ENCODE results near the gene ALDH16A1. TPM values are rescaled to one million over a fixed set of nuclear protein-coding genes. Genes with fewer than 3 reads are reported as not detected.

Gene ALDH16A1
- total RNA-seq, 4 donors from 2014 or later = 8.0 to 12.6 (median 9.9) TPM

DNA sequence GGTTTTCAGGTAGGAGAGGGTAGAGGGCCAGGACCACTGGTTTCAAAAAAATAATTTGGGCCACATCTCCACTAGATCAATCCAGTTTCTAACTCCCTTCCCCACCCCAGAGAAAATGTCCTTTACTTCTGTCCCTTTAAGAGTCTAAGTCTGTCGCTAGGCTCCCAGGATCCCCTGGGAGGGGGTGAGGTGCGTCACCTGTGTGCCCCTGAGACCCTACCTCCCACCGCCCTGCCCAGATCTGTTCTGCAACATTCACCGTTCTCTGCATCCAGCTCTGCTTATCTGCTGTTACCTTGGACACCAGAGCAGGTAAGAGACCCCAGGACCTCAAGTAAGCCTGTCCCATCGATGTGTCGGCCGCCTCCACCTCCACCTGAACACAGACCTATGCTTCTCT is 27.8 kb upstream of the ALDH16A1 start, which contains the start of gene GFY:
GFY (plus strand) TSS at position 211 of the 400 bp plus-strand sequence. CDS start 1,043 bp downstream, outside the sequence.
- in situ Hi-C loops (cut with MboI; ENCODE audit: low sequenced_read_pairs in 4 of 4) = no loop called here
- TF ChIP-seq POLR2A (IDR thresholded peaks at IDR 0.05) = no peak
- TF ChIP-seq, protein P1, sequence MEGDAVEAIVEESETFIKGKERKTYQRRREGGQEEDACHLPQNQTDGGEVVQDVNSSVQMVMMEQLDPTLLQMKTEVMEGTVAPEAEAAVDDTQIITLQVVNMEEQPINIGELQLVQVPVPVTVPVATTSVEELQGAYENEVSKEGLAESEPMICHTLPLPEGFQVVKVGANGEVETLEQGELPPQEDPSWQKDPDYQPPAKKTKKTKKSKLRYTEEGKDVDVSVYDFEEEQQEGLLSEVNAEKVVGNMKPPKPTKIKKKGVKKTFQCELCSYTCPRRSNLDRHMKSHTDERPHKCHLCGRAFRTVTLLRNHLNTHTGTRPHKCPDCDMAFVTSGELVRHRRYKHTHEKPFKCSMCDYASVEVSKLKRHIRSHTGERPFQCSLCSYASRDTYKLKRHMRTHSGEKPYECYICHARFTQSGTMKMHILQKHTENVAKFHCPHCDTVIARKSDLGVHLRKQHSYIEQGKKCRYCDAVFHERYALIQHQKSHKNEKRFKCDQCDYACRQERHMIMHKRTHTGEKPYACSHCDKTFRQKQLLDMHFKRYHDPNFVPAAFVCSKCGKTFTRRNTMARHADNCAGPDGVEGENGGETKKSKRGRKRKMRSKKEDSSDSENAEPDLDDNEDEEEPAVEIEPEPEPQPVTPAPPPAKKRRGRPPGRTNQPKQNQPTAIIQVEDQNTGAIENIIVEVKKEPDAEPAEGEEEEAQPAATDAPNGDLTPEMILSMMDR (IDR thresholded peaks at IDR 0.05 in 4 of 5, conservative IDR thresholded peaks at IDR 0.05 in 1 of 5) = no peak
- Histone ChIP-seq H3K27me3 (peaks cover 91 to 99% (median 94%) of the 10 kb centered on the region in 3 donors), H3K27ac (no peak within 1 kb of the TSS), H3K4me1 (peaks cover 13 to 29% of the 10 kb centered on the region in 2 donors), H3K36me3 (no peaks in the 10 kb centered on the region), H3K9me3 (no peaks in the 10 kb centered on the region), H3K4me3 (no peak within 1 kb of the TSS)
- intact Hi-C loops (cut with DNase I; ENCODE audit: low total_unique reads) = no loop called here
- ATAC-seq (no peak), DNase-seq (no peak)

DNA sequence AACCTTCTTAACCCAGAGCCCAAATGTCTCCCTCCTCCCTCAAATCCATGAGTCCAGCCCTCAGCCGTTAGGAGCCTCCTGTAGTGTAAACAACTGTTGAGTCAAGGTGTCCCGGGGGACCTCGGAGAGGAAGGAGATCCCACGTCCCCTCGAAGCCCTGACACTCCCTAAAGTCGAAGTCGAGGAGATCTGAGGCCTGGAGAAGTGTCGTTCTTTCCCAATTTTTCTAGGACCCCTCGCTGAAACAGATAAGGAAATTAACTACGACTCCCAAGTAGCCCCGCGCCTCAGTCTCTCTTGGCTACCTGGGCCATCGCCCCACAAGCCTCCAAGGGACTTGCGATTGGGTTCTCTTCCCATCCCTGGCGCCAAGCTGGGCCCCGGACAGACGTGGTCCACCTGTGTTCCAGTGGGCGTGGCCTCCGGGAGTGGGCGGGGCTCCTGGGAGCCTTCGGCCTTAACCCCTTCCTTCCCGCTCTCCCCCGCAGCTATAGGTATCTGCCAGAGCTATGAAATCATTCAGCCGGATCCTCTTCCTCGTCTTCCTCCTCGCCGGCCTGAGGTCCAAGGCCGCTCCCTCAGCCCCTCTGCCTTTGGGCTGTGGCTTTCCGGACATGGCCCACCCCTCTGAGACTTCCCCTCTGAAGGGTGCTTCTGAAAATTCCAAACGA is 27.0 kb upstream of the ALDH16A1 start:
- intact Hi-C loops (cut with DNase I; ENCODE audit: low total_unique reads) (no loop called here), in situ Hi-C loops (cut with MboI; ENCODE audit: low sequenced_read_pairs in 4 of 4) (no loop called here)
- Histone ChIP-seq H3K27ac (no peak overlapping the region), H3K36me3 (no peaks in the 10 kb centered on the region), H3K4me3 (no peak overlapping the region), H3K9me3 (no peaks in the 10 kb centered on the region), H3K4me1 (peaks cover 13 to 26% of the 10 kb centered on the region in 2 donors), H3K27me3 (peaks cover 93 to 96% (median 93%) of the 10 kb centered on the region in 3 donors)
- no peak for DNase-seq
- TF ChIP-seq POLR2A (IDR thresholded peaks at IDR 0.05) = no peak
- TF ChIP-seq, protein P1 (IDR thresholded peaks at IDR 0.05 in 4 of 5, conservative IDR thresholded peaks at IDR 0.05 in 1 of 5) = no peak
- no peak for ATAC-seq

DNA sequence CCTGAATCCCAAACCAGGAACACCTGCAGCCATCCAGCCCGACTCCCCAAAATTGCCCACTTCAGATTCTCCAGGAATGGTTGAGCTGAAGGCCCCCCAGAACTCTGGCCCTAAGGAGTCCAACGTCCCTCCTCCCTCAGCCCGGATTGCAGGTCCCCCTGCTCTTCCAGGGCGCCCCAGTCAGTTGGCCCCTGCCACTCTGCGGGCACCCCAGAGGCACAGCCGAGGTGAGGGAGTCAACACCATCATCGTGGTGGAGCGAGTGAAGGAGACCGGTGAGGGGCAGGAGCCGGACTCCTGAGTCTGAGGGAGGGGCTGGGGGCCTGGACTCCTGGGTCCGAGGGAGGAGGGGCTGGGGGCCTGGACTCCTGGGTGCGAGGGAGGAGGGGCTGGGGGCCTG is 25.7 kb upstream of the ALDH16A1 start:
- Histone ChIP-seq H3K27ac (no peak overlapping the region), H3K9me3 (no peaks in the 10 kb centered on the region), H3K4me1 (peaks cover 12 to 21% of the 10 kb centered on the region in 2 donors), H3K27me3 (peaks cover 93 to 97% (median 93%) of the 10 kb centered on the region in 3 donors), H3K4me3 (no peak overlapping the region), H3K36me3 (no peaks in the 10 kb centered on the region)
- intact Hi-C loops (cut with DNase I; ENCODE audit: low total_unique reads) = no loop called here
- DNase-seq (no peak), ATAC-seq (no peak)
- in situ Hi-C loops (cut with MboI; ENCODE audit: low sequenced_read_pairs in 4 of 4) = no loop called here
- TF ChIP-seq, protein P1 (IDR thresholded peaks at IDR 0.05 in 4 of 5, conservative IDR thresholded peaks at IDR 0.05 in 1 of 5) = no peak
- no peak for TF ChIP-seq POLR2A (IDR thresholded peaks at IDR 0.05)

DNA sequence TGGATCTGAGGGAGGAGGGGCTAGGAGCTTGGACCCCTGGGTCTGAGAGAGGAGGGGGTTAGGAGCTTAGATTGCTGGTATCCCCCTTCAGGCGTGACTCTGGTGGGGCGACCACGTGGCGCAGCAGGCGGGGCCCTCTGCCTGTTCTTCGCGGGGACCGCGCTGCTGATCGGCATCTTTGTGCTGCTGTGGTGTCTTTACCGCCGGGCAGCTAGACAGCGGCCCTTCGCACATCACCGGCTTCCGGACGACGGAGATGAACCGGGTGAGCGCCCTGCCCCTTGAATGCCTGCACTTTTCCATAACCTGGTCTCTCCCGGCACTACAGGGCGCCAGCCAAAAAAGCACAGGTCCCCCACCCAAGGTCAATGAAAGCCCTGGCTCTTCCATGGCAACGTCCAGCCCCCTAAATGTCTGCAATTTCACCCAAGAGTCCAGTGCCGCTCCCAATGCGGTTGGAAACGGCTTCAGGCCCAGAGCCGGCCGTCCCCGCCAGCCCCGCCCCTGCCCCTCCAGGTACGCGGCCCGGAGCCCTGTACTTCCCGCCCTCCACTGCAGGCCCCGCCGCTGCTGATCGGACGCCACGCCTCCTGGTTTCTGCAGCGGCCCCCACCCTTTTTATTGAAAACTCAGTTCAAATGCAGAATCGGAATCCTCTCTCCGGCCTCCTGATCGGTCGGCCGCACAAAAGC is 25.0 kb upstream of the ALDH16A1 start:
- Histone ChIP-seq H3K36me3 (no peaks in the 10 kb centered on the region), H3K4me3 (no peak overlapping the region), H3K27ac (no peak overlapping the region), H3K4me1 (peaks cover 6 to 16% of the 10 kb centered on the region in 2 donors), H3K9me3 (no peaks in the 10 kb centered on the region), H3K27me3 (peaks cover 93 to 96% (median 94%) of the 10 kb centered on the region in 3 donors)
- no peak for ATAC-seq
- intact Hi-C loops (cut with DNase I; ENCODE audit: low total_unique reads) = no loop called here
- DNase-seq = no peak
- TF ChIP-seq, protein P1 (IDR thresholded peaks at IDR 0.05 in 4 of 5, conservative IDR thresholded peaks at IDR 0.05 in 1 of 5) = no peak
- TF ChIP-seq POLR2A (IDR thresholded peaks at IDR 0.05) = no peak
- in situ Hi-C loops (cut with MboI; ENCODE audit: low sequenced_read_pairs in 4 of 4) = no loop called here

Measured in gastrocnemius medialis (tissue), 4 donors.